CD4-positive, alpha-beta memory T cell (primary cell): ENCODE data around the gene ZNF516. TPM values are rescaled to one million over a fixed set of nuclear protein-coding genes. Genes with fewer than 3 reads are reported as not detected.

Source experiments
- CTCF ChIA-PET: fragments of 350-600 bp; sonication (Branson Sonifier 250); formaldehyde crosslinking; loops from one replicate; lab custom pipeline; 2021; ENCODE audit warnings: inconsistent platforms; ENCODE audit not compliant: partially characterized antibody; lab: Charles Lee
- POLR2A ChIA-PET: fragments of 350-600 bp; sonication (Branson Sonifier 250); formaldehyde crosslinking; loops from one replicate; lab custom pipeline; 2021; ENCODE audit not compliant: partially characterized antibody; lab: Charles Lee
- DNase-seq, 5 donors: peaks; one replicate each; pipeline versions ENCODE4 v3.0.0 to v3.0.0-alpha.2; 2020 to 2022; ENCODE audit warnings: mixed read lengths in 1 of 5
- H3K27ac ChIP-seq: one replicate; pipeline ENCODE4 v1.7.0; 2013; ENCODE audit warnings: low read depth, low read length
- H3K27me3 ChIP-seq: 2 replicates; pipeline ENCODE4 v1.7.0; 2013; ENCODE audit warnings: mild to moderate bottlenecking, low read length, moderate library complexity; ENCODE audit not compliant: insufficient read depth
- H3K36me3 ChIP-seq: 2 replicates; pipeline ENCODE4 v1.7.0; 2013; ENCODE audit warnings: mild to moderate bottlenecking, low read length, moderate library complexity; ENCODE audit not compliant: insufficient read depth
- H3K4me1 ChIP-seq: 2 replicates; pipeline ENCODE4 v1.7.0; 2013; ENCODE audit warnings: mild to moderate bottlenecking, low read length, moderate library complexity; ENCODE audit not compliant: insufficient read depth
- H3K4me3 ChIP-seq, 2 donors: one replicate each; pipeline ENCODE4 v1.7.0; 2013; ENCODE audit warnings: low read length in 2 of 2, mild to moderate bottlenecking in 1 of 2
- H3K9me3 ChIP-seq, 2 donors: one replicate each; pipeline ENCODE4 v1.7.0; 2013; ENCODE audit warnings: low read length in 2 of 2, control low read depth in 1 of 2; ENCODE audit not compliant: control insufficient read depth in 1 of 2
- H3K27ac Mint-ChIP-seq, 7 donors: one replicate each; pipeline ENCODE4 v1.8.0; 2020 to 2021; ENCODE audit warnings: mixed read lengths in 7 of 7, mild to moderate bottlenecking in 6 of 7, inconsistent platforms in 3 of 7, moderate library complexity in 3 of 7
- H3K27me3 Mint-ChIP-seq, 2 donors: one replicate each; pipeline ENCODE4 v1.8.0; 2020 to 2021; ENCODE audit warnings: mixed read lengths in 2 of 2
- H3K36me3 Mint-ChIP-seq, 2 donors: one replicate each; pipeline ENCODE4 v1.8.0; 2020 to 2021; ENCODE audit warnings: mixed read lengths in 2 of 2, inconsistent platforms in 1 of 2, mild to moderate bottlenecking in 1 of 2
- H3K4me1 Mint-ChIP-seq, 4 donors: one replicate each; pipeline ENCODE4 v1.8.0; 2020 to 2021; ENCODE audit warnings: mixed read lengths in 4 of 4, mild to moderate bottlenecking in 1 of 4
- H3K4me3 Mint-ChIP-seq, 8 donors: one replicate each; pipeline ENCODE4 v1.8.0; 2020 to 2021; ENCODE audit warnings: mixed read lengths in 8 of 8, mild to moderate bottlenecking in 7 of 8, moderate library complexity in 6 of 8, inconsistent platforms in 3 of 8
- H3K9me3 Mint-ChIP-seq, 8 donors: one replicate each; pipeline ENCODE4 v1.8.0; 2020 to 2021; ENCODE audit warnings: mixed read lengths in 8 of 8, mild to moderate bottlenecking in 5 of 8, inconsistent platforms in 3 of 8, moderate library complexity in 1 of 8
- intact Hi-C: fragments of 100-400 bp; cut with micrococcal nuclease; formaldehyde crosslinking; loops from one replicate; pipeline ENCODE4 v1.15.1; 2023
- polyA plus RNA-seq, 2 donors: library from polyadenylated mRNA; unstranded; fragments of 300-500 nt; fragmentation: Illumina TruSeq; gene quantifications; one replicate each; pipeline ENCODE4 v1.2.3, GENCODE V29; 2021
- total RNA-seq, 2 experiments: library from RNA; stranded (reverse); gene quantifications; one replicate each; pipeline ENCODE4 v1.2.3, GENCODE V29; 2021

ZNF516 gene
- total and polyA plus RNA-seq, 4 experiments from 2014 or later: 0.25 to 9.9 (median 4.9) TPM

- Histone ChIP-seq H3K27me3 (no peaks in the 10 kb centered on the region), H3K4me3 (no peak overlapping the region), H3K27ac (no peak overlapping the region), H3K36me3 (no peaks in the 10 kb centered on the region), H3K9me3 (no peaks in the 10 kb centered on the region), H3K4me1 (no peaks in the 10 kb centered on the region)
- peaks cover 0 to 12% (median 6%) of the 10 kb centered on the region in 4 donors for H3K4me1 Mint-ChIP-seq
- peaks cover 0 to under 1% of the 10 kb centered on the region in 2 donors for H3K27me3 Mint-ChIP-seq
- ChIA-PET POLR2A (no interaction called here), CTCF (no interaction called here)
- no peak overlapping the region for H3K27ac Mint-ChIP-seq
- no peaks in the 10 kb centered on the region for H3K9me3 Mint-ChIP-seq
- DNase-seq: no peak
- no peaks in the 10 kb centered on the region for H3K36me3 Mint-ChIP-seq
- no peak overlapping the region for H3K4me3 Mint-ChIP-seq
- intact Hi-C loops: no loop called here
These were observed 73.4 kb downstream of the ZNF516 start for GRCh38 chr18:76421685-76422078.

GRCh38 chr18:76420898-76421684 is 74.0 kb downstream of the ZNF516 start:
- Histone ChIP-seq H3K9me3 (no peaks in the 10 kb centered on the region), H3K4me3 (no peak overlapping the region), H3K27me3 (no peaks in the 10 kb centered on the region), H3K36me3 (no peaks in the 10 kb centered on the region), H3K4me1 (no peaks in the 10 kb centered on the region), H3K27ac (no peak overlapping the region)
- no peaks in the 10 kb centered on the region for H3K36me3 Mint-ChIP-seq
- no peak for DNase-seq
- peaks cover 0 to 9% (median 5%) of the 10 kb centered on the region in 4 donors for H3K4me1 Mint-ChIP-seq
- no peak overlapping the region for H3K27ac Mint-ChIP-seq
- ChIA-PET POLR2A (no interaction called here), CTCF (no interaction called here)
- no peaks in the 10 kb centered on the region for H3K9me3 Mint-ChIP-seq
- H3K4me3 Mint-ChIP-seq: no peak overlapping the region
- intact Hi-C loops: no loop called here
- H3K27me3 Mint-ChIP-seq: peaks cover 0 to 1% of the 10 kb centered on the region in 2 donors

GRCh38 chr18:76419811-76420210 is 75.2 kb downstream of the ZNF516 start:
- Mint-ChIP-seq H3K9me3 (no peaks in the 10 kb centered on the region), H3K4me3 (no peak overlapping the region), H3K27me3 (peaks cover 0 to 1% of the 10 kb centered on the region in 2 donors), H3K27ac (no peak overlapping the region), H3K4me1 (peaks cover 0 to 6% (median 0%) of the 10 kb centered on the region in 4 donors), H3K36me3 (no peaks in the 10 kb centered on the region)
- intact Hi-C loops: no loop called here
- no peaks in the 10 kb centered on the region for H3K36me3 ChIP-seq
- H3K27me3 ChIP-seq: no peaks in the 10 kb centered on the region
- H3K4me1 ChIP-seq: no peaks in the 10 kb centered on the region
- ChIA-PET POLR2A (no interaction called here), CTCF (no interaction called here)
- no peak overlapping the region for H3K27ac ChIP-seq
- no peak overlapping the region for H3K4me3 ChIP-seq
- H3K9me3 ChIP-seq: no peaks in the 10 kb centered on the region
- no peak for DNase-seq

GRCh38 chr18:76416911-76417310 is 78.1 kb downstream of the ZNF516 start:
- no peak for DNase-seq
- H3K4me1 Mint-ChIP-seq: peaks cover 0 to 4% (median under 1%) of the 10 kb centered on the region in 4 donors
- H3K4me1 ChIP-seq: no peaks in the 10 kb centered on the region
- H3K27me3 Mint-ChIP-seq: peaks cover 1 to 3% of the 10 kb centered on the region in 2 donors
- no peak overlapping the region for H3K4me3 ChIP-seq
- no peak overlapping the region for H3K4me3 Mint-ChIP-seq
- intact Hi-C loops: no loop called here
- no peak overlapping the region for H3K27ac Mint-ChIP-seq
- POLR2A ChIA-PET: no interaction called here
- no peaks in the 10 kb centered on the region for H3K36me3 ChIP-seq
- H3K27ac ChIP-seq: no peak overlapping the region
- CTCF ChIA-PET: interaction anchor here (3.4 kb wide), 1 partner anchor 18 kb away, joined by 12 read pairs; no protein-coding TSS in a partner anchor
- no peaks in the 10 kb centered on the region for H3K36me3 Mint-ChIP-seq
- peaks cover 0 to 1% (median 0%) of the 10 kb centered on the region in 8 donors for H3K9me3 Mint-ChIP-seq
- no peaks in the 10 kb centered on the region for H3K9me3 ChIP-seq
- no peaks in the 10 kb centered on the region for H3K27me3 ChIP-seq

GRCh38 chr18:76414936-76415621 is 80.0 kb downstream of the ZNF516 start:
- no peak overlapping the region for H3K27ac ChIP-seq
- CTCF ChIA-PET: interaction anchor here (0.8 to 3.4 kb wide), 3 partner anchors 17 to 296 kb away, joined by 3 to 12 read pairs (median 3); no protein-coding TSS in a partner anchor
- intact Hi-C loops: no loop called here
- no peak for DNase-seq
- no peaks in the 10 kb centered on the region for H3K9me3 ChIP-seq
- peaks cover 0 to 1% (median 0%) of the 10 kb centered on the region in 8 donors for H3K9me3 Mint-ChIP-seq
- H3K27me3 ChIP-seq: no peaks in the 10 kb centered on the region
- peaks cover 0 to 14% (median 3%) of the 10 kb centered on the region in 4 donors for H3K4me1 Mint-ChIP-seq
- H3K27me3 Mint-ChIP-seq: peaks cover 1 to 3% of the 10 kb centered on the region in 2 donors
- H3K4me3 ChIP-seq: no peak overlapping the region
- H3K36me3 ChIP-seq: no peaks in the 10 kb centered on the region
- POLR2A ChIA-PET: no interaction called here
- no peak overlapping the region for H3K4me3 Mint-ChIP-seq
- no peaks in the 10 kb centered on the region for H3K36me3 Mint-ChIP-seq
- peaks cover 10% of the 10 kb centered on the region for H3K4me1 ChIP-seq
- no peak overlapping the region for H3K27ac Mint-ChIP-seq

GRCh38 chr18:76412818-76413565 is 82.0 kb downstream of the ZNF516 start:
- H3K4me3 Mint-ChIP-seq: no peak overlapping the region

More at GRCh38 chr18:76412818-76413565, 82.0 kb downstream of the ZNF516 start:
- ChIA-PET CTCF (no interaction called here), POLR2A (no interaction called here)
- H3K27ac Mint-ChIP-seq: no peak overlapping the region
- H3K36me3 ChIP-seq: no peaks in the 10 kb centered on the region
- H3K9me3 Mint-ChIP-seq: peaks cover 0 to 2% (median 0%) of the 10 kb centered on the region in 8 donors
- H3K27ac ChIP-seq: no peak overlapping the region
- DNase-seq: no peak
- peaks cover 10% of the 10 kb centered on the region for H3K4me1 ChIP-seq
- H3K9me3 ChIP-seq: no peaks in the 10 kb centered on the region
- peaks cover 3% of the 10 kb centered on the region in 2 donors for H3K27me3 Mint-ChIP-seq
- no peaks in the 10 kb centered on the region for H3K36me3 Mint-ChIP-seq
- peaks cover 0 to 22% (median 3%) of the 10 kb centered on the region in 4 donors for H3K4me1 Mint-ChIP-seq
- no peak overlapping the region for H3K4me3 ChIP-seq
- intact Hi-C loops: no loop called here
- no peaks in the 10 kb centered on the region for H3K27me3 ChIP-seq
